Activated CD8-positive, alpha-beta T cell treated with anti-CD3 and anti-CD28 coated beads for 36 hours (primary cell): ENCODE results near the gene LGALS7B. TPM values are rescaled to one million over a fixed set of nuclear protein-coding genes. Genes with fewer than 3 reads are reported as not detected.
"Not testable (repeated sequence)": the region's sequence is repeated elsewhere in the genome, so short reads cannot be mapped to it uniquely, and the experiment has no call there.

Experiments
- ATAC-seq: fragments of 200-7000 bp; cut with Tn5 transposase; one replicate; pipeline ENCODE4 v1.10.0; 2021; ENCODE audit warnings: mild to moderate bottlenecking, moderate library complexity
- CTCF ChIA-PET: fragments of 350-600 bp; sonication (Branson Sonifier 250); formaldehyde crosslinking; loops from one replicate; lab custom pipeline; 2021; ENCODE audit warnings: antibody characterized with exemption; lab: Charles Lee
- POLR2A ChIA-PET: fragments of 350-600 bp; sonication (Branson Sonifier 250); formaldehyde crosslinking; loops from one replicate; lab custom pipeline; 2021; ENCODE audit warnings: antibody characterized with exemption; lab: Charles Lee
- DNase-seq: peaks from one replicate; pipeline ENCODE4 v3.0.0-alpha.2; 2020
- H3K27ac Mint-ChIP-seq: one replicate; pipeline ENCODE4 v1.8.0; 2021; ENCODE audit warnings: mild to moderate bottlenecking, mixed read lengths
- H3K27me3 Mint-ChIP-seq: one replicate; pipeline ENCODE4 v1.8.0; 2021; ENCODE audit warnings: mixed read lengths
- H3K36me3 Mint-ChIP-seq: one replicate; pipeline ENCODE4 v1.8.0; 2021; ENCODE audit warnings: low read depth, mixed read lengths
- H3K4me1 Mint-ChIP-seq: one replicate; pipeline ENCODE4 v1.8.0; 2021; ENCODE audit warnings: low read depth, mixed read lengths
- H3K4me3 Mint-ChIP-seq: one replicate; pipeline ENCODE4 v1.8.0; 2021; ENCODE audit warnings: mild to moderate bottlenecking, moderate library complexity, mixed read lengths
- H3K9me3 Mint-ChIP-seq: one replicate; pipeline ENCODE4 v1.8.0; 2021; ENCODE audit warnings: mixed read lengths
- intact Hi-C: fragments of 100-400 bp; cut with micrococcal nuclease; formaldehyde crosslinking; loops from one replicate; pipeline ENCODE4 v1.10.0; 2022
- total RNA-seq, 2 experiments: library from RNA; stranded (reverse); gene quantifications; one replicate each; pipeline ENCODE4 v1.2.3, GENCODE V29; 2021
- TF ChIP-seq, protein P1 (sequence below): fragments of 200-600 bp; IDR thresholded peaks from one replicate; pipeline ENCODE4 v1.8.0; 2022; ENCODE audit warnings: antibody characterized with exemption, mild to moderate bottlenecking

Gene LGALS7B
- total RNA-seq, 2 experiments from 2014 or later, result not detected

DNA sequence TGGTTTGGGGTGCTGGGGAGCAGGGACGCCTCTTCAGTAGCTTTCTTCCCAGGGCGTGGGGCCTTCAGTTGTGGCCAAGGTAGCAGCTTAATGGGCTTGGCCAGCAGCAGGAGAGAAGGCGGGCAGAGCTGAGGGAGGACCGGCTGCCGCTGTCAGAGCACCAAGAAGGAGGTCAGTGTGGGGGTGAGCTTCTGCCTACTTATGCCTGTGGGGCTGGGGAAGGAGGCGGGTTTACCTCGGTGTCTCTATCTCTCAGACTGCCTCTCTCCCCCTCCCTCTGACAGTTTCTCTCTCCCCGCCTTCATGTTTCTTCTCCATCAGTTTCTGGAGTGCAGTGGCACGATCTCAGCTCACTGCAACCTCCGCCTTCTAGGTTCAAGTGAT lies 44.7 kb upstream of the LGALS7B start, which contains the start of gene CAPN12:
Gene CAPN12 (minus strand): TSS at position 177 of the 384 bp plus-strand sequence. CDS start 309 bp downstream, outside the sequence.
- intact Hi-C loops, result no loop called here
- no peak within 1 kb of the TSS for H3K4me3 Mint-ChIP-seq
- H3K27me3 Mint-ChIP-seq, result no peaks in the 10 kb centered on the region
- H3K27ac Mint-ChIP-seq, result no peak within 1 kb of the TSS
- H3K9me3 Mint-ChIP-seq, result no peaks in the 10 kb centered on the region
- ChIA-PET CTCF (interaction anchor here (0.9 to 1.5 kb wide), 2 partner anchors 14 to 25 kb away, joined by 3 to 5 read pairs; no protein-coding TSS in a partner anchor), POLR2A (interaction anchor here (0.8 kb wide), 1 partner anchor 10 kb away, joined by 3 read pairs; no protein-coding TSS in a partner anchor)
- no peak for ATAC-seq
- TF ChIP-seq, protein P1, sequence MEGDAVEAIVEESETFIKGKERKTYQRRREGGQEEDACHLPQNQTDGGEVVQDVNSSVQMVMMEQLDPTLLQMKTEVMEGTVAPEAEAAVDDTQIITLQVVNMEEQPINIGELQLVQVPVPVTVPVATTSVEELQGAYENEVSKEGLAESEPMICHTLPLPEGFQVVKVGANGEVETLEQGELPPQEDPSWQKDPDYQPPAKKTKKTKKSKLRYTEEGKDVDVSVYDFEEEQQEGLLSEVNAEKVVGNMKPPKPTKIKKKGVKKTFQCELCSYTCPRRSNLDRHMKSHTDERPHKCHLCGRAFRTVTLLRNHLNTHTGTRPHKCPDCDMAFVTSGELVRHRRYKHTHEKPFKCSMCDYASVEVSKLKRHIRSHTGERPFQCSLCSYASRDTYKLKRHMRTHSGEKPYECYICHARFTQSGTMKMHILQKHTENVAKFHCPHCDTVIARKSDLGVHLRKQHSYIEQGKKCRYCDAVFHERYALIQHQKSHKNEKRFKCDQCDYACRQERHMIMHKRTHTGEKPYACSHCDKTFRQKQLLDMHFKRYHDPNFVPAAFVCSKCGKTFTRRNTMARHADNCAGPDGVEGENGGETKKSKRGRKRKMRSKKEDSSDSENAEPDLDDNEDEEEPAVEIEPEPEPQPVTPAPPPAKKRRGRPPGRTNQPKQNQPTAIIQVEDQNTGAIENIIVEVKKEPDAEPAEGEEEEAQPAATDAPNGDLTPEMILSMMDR, result no peak
- no peaks in the 10 kb centered on the region for H3K36me3 Mint-ChIP-seq
- no peak for DNase-seq
- peaks cover 7% of the 10 kb centered on the region for H3K4me1 Mint-ChIP-seq

DNA sequence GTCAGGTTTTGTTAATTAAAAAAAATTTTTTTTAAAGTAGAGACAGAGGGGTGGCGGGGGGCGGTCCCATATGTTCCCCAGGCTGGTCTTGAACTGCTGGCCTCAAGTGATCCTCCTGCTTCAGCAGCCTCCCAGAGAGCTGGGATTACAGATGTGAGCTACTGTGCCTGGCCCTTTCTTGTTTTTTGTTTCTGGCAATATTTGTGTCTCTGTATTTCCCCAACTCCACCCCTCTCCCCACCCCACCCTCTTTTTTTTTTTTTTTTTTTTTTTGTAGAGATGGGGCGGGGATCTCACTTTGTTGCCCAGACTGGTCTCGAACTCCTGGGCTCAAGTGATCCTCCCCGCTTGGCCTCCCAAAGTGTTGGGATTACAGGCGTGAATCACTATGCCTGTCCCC lies 44.1 kb upstream of the LGALS7B start:
- H3K27ac Mint-ChIP-seq, result no peak overlapping the region
- no peaks in the 10 kb centered on the region for H3K9me3 Mint-ChIP-seq
- intact Hi-C loops, result no loop called here
- peaks cover under 1% of the 10 kb centered on the region for H3K4me1 Mint-ChIP-seq
- ChIA-PET POLR2A (interaction anchor here (0.8 kb wide), 1 partner anchor 10 kb away, joined by 3 read pairs; no protein-coding TSS in a partner anchor), CTCF (interaction anchor here (0.9 to 1.5 kb wide), 2 partner anchors 14 to 25 kb away, joined by 3 to 5 read pairs; no protein-coding TSS in a partner anchor)
- H3K27me3 Mint-ChIP-seq, result no peaks in the 10 kb centered on the region
- H3K36me3 Mint-ChIP-seq, result no peaks in the 10 kb centered on the region
- ATAC-seq, result no peak
- DNase-seq, result no peak
- TF ChIP-seq, protein P1, result no peak
- no peak overlapping the region for H3K4me3 Mint-ChIP-seq

DNA sequence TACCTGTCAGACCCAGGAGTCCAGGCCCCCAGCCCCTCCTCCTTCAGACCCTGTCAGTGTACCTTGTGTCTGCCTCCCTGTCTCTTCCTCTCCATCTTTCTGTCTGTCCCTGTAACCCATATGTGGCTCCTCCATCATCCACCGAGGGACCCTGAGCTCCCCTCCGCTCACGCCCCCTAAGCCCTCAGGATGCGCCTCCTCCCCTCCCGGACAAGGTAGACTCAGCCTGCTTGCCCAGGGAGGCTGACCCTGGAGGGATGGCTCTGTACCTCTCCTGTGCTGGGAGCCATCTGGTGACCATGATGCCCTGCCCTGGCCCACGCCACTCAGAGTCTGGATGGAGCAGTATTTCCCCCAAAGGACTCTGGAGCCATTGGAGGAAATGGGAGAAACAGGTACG lies 43.7 kb upstream of the LGALS7B start:
- DNase-seq, result no peak
- ChIA-PET POLR2A (interaction anchor here (0.8 kb wide), 1 partner anchor 9 kb away, joined by 3 read pairs; no protein-coding TSS in a partner anchor), CTCF (no interaction called here)
- TF ChIP-seq, protein P1, result no peak
- intact Hi-C loops, result no loop called here
- Mint-ChIP-seq H3K27ac (no peak overlapping the region), H3K4me1 (no peaks in the 10 kb centered on the region), H3K36me3 (no peaks in the 10 kb centered on the region), H3K27me3 (no peaks in the 10 kb centered on the region), H3K4me3 (no peak overlapping the region), H3K9me3 (no peaks in the 10 kb centered on the region)
- no peak for ATAC-seq

DNA sequence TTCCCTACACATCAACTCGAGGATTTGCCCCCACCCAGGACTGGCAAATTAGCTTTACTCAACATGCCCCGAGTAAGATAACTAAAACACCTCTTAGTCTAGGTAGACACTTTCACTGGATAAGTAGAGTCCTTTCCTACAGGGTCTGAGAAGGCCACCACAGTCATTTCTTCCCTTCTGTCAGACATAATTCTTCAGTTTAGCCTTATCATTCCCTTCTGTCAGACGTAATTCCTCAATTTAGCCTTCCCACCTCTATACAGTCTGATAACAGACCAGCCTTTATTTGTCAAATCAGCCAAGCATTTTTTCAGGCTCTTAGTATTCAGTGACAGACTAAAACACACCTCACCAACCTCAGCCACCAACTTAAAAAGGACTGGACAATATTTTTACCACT lies 35.2 kb upstream of the LGALS7B start:
- H3K4me3 Mint-ChIP-seq, CTCF ChIA-PET, DNase-seq, H3K4me1 Mint-ChIP-seq, ATAC-seq, H3K27ac Mint-ChIP-seq, intact Hi-C loops, H3K9me3 Mint-ChIP-seq, POLR2A ChIA-PET, H3K36me3 Mint-ChIP-seq, H3K27me3 Mint-ChIP-seq: not testable (repeated sequence)

DNA sequence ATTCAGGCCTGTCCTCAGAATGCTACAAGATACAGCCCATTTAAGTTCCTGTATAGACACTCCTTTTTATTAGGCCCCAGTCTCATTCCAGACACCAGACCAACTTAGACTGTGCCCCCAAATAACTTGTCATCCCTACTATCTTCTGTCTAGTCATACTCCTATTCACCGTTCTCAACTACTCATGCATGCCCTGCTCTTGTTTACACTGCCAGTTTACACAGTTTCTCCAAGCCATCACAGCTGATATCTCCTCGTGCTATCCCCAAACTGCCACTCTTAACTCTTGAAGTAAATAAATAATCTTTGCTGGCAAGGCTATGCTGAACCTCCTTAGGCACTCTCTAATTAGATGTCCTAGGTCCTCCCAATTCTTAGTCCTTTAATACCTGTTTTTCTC lies 34.8 kb upstream of the LGALS7B start:
- H3K9me3 Mint-ChIP-seq, H3K4me1 Mint-ChIP-seq, DNase-seq, H3K27me3 Mint-ChIP-seq, ATAC-seq, intact Hi-C loops, H3K27ac Mint-ChIP-seq, H3K4me3 Mint-ChIP-seq, H3K36me3 Mint-ChIP-seq, CTCF ChIA-PET: not testable (repeated sequence)
- POLR2A ChIA-PET, result interaction anchor here (0.6 to 1.2 kb wide), 2 partner anchors 9 to 137 kb away, joined by 3 read pairs; partner anchors contain the start of gene MAP4K1

DNA sequence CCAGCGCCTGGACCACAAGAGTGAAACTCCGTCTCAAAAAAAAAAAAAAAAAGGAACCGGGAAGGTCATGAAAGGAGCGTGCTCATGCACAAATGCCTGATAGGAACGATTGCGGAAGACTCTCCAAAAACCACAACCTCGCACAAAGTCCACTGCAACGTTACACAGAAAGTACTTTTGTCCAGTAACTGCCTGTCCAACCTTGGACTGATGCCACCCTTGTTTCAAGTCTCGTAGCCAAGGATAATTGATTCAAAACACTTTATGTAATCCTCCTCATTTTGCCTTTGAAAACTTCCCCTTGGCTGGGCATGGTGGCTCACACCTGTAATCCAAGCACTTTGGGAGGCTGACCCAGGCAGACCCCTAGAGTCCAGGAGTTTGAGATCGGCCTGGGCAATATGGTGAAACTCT lies 29.4 kb upstream of the LGALS7B start:
- CTCF ChIA-PET, result interaction anchor here (1.2 to 2.3 kb wide), 2 partner anchors 10 to 52 kb away, joined by 3 to 16 read pairs; no protein-coding TSS in a partner anchor
- Mint-ChIP-seq H3K4me3 (no peak overlapping the region), H3K27ac (no peak overlapping the region), H3K27me3 (no peaks in the 10 kb centered on the region), H3K36me3 (no peaks in the 10 kb centered on the region), H3K4me1 (no peaks in the 10 kb centered on the region), H3K9me3 (no peaks in the 10 kb centered on the region)
- POLR2A ChIA-PET, result no interaction called here
- intact Hi-C loops, result no loop called here
- DNase-seq, result no peak
- ATAC-seq, result no peak
- TF ChIP-seq, protein P1, result no peak

DNA sequence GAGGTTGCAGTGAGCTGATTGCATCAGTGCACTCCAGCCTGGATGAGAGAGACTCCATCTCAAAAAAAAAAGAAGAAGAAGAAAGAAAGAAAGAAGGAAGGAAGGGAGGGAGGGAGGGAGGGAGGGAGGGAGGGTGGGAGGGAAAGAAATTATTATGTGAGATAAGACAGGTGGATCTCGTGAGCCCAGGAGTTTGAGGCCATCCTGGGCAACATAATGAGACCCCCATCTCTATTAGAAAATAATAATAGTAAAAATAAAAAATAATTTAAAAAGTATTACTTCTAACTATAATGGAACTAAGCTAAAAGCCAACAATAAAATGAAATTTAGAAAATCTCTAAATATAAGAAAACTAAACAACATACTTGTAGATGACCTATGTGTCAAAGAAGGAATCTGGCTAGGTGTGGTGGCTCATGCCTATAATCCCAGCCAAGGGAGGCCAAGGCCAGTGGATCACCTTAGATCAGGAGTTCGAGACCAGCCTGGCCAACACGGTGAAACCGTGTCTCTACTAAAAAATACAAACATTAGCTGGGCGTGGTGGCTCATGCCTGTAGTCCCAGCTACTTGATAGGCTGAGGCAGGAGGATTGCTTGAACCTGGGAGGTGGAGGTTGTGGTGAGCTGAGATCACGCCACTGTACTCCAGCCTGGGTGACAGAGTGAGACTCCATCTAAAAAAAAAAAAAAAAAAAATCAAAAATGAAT lies 28.0 kb upstream of the LGALS7B start:
- H3K4me1 Mint-ChIP-seq, H3K27ac Mint-ChIP-seq, ATAC-seq, H3K36me3 Mint-ChIP-seq, DNase-seq, H3K27me3 Mint-ChIP-seq, intact Hi-C loops, H3K9me3 Mint-ChIP-seq, H3K4me3 Mint-ChIP-seq: not testable (repeated sequence)
- CTCF ChIA-PET, result interaction anchor here (0.6 to 2.3 kb wide), 4 partner anchors 8 to 169 kb away, joined by 3 to 16 read pairs (median 3); partner anchors contain the start of genes MRPS12 and SARS2
- POLR2A ChIA-PET, result interaction anchor here (0.6 kb wide), 1 partner anchor 183 kb away, joined by 3 read pairs; no protein-coding TSS in a partner anchor

DNA sequence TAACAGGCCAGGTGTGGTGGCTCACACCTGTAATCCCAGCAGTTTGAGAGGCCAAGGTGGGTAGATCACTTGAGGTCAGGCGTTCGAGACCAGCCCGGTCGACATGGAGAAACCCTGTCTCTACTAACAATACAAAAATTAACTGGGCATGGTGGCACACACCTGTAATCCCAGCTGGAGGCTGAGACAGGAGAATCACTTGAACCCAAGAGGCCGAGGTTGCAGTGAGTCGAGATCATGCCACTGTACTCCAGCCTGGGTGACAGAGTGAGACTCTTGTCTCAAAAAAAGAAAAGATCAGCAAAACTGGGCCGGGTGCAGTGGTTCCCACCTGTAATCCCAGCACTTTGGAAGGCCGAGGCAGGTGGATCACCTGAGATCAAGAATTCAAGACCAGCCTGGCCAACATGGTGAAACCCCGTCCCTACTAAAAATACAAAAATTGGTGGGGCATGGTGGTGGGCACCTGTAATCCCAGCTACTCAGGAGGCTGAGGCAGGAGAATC lies 27.1 kb upstream of the LGALS7B start:
- H3K9me3 Mint-ChIP-seq, DNase-seq, H3K4me1 Mint-ChIP-seq, intact Hi-C loops, H3K27ac Mint-ChIP-seq, H3K4me3 Mint-ChIP-seq, ATAC-seq, H3K36me3 Mint-ChIP-seq, H3K27me3 Mint-ChIP-seq, POLR2A ChIA-PET: not testable (repeated sequence)
- CTCF ChIA-PET, result interaction anchor here (0.6 to 2.3 kb wide), 2 partner anchors 8 to 73 kb away, joined by 3 to 16 read pairs; no protein-coding TSS in a partner anchor
